HG02678 (cell line): ENCODE results near the gene FAM168B.
"Not testable (repeated sequence)": the region's sequence is repeated elsewhere in the genome, so short reads cannot be mapped to it uniquely, and the experiment has no call there.

Source experiments
- ATAC-seq: cut with Tn5 transposase; IDR thresholded peaks from one replicate; pipeline ENCODE4 v1.9.1; 2021; ENCODE audit warnings: mild to moderate bottlenecking, moderate library complexity; ENCODE audit not compliant: unreplicated experiment

The FAM168B gene

DNA sequence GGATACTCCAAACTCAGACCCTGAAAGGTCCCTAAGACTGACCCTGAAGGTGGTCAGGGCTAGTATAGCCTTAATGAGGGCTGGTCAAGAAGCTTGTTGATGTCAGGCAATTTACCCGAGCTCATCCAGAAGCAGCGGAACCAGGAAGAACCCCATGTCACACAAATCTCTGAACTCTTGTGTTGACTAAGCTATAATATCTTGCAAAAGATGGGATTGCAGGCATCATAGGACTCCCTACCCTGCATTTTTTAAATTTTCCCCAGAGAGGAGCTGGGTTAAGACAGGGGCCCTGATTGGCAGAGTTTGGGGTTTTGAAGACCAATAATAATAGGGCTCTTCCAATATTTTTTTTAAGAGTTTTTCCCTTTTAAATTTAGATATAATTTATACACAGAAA, 9.9 kb upstream of the FAM168B start:
- ATAC-seq: no peak

DNA sequence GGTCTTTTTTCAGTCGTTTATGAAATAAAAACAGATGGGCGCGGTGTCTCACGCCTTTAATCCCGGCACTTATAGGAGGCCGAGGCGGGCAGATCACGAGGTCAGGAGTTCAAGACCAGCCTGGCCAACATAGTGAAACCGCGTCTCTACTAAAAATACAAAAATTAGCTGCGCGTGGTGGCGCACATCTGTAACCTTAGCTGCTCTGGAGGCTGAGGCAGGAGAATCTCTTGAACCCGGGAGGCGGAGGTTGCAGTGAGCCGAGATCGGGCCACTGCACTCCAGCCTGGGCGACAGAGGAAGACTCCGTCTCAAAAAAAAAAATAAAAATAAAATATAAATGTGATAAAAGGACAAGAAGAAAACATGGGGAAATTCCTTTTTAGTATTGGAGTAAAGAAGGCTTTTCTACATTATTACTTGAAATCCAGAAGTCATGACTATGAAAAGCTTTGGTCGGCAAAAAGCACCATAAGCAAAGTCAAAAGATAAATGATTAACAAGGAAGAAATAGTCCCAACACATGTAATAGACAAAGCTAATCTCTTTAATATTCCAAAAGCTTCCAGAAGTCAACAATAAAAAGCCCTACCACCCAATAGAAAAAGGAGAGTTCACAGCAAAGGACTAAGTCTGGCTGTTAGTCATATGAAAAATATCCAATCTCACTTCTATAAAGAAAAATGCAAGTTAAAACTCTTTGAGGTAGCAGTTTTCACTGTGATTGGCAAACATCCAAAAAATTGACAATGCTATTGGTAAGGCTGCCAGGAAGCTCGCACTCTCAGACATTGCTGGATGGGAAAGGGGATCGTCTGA, 1.4 kb upstream of the FAM168B start:
- ATAC-seq: no peak

DNA sequence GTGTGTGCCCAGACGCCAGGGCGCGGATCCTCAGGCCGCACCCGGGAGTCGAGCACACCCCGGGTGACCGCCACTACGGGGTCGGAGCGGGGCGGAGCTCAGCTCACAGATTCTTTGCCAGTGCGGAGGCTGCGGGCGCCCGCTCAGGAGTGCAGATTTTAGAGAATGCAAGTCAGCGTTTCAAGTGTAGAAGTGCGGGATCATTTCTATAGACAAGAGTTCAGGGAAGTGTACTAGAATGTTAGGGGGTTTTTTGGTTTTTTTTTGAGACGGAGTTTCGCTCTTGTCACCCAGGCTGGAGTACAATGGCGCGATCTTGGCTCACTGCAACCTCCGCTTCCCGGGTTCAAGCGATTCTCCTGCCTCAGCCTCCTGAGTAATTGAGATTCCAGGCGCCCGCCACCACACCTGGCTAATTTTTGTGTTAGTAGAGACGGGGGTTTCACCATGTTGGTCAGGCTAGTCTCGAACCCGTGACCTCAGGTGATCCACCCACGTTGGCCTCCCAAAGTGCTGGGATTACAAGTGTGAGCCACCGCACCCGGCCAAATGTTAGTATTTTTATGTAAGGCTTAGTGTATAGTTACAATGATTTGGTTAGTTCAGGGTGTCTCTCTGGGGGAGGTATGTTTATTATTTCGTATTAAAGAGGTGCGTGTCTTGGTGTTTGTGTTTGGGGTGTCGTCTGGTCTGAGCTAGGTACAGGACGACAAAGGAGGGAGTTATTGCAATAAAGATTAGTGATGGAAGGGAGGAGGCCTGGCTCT, 619 bp upstream of the FAM168B start:
- ATAC-seq: peak; percentile 73

DNA sequence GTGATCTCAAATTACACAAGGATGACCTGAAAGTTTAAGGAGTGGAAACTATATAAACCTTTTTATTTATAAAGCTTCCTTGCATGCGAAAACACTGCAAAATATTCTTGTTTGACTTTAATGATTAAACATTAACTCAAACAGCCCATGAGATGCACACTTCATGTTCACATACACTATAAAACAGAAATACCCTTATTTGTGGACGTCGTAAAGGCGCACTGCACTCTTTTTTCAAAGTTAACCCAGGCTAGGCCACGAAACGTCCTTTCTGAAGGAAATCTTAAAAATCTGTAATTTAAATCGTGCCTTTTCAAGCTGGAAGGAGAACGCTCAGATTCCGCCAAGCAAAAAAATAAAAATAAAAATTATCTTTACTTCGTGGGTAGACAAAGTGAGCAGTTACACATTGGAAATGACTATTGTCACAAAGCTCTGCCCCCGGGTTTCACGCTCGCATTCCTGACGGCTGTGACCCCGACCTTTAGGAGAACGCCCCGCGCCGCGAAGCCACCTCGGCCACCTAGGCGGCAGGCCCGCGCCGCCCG, 728 bp downstream of the FAM168B start:
- no peak for ATAC-seq

DNA sequence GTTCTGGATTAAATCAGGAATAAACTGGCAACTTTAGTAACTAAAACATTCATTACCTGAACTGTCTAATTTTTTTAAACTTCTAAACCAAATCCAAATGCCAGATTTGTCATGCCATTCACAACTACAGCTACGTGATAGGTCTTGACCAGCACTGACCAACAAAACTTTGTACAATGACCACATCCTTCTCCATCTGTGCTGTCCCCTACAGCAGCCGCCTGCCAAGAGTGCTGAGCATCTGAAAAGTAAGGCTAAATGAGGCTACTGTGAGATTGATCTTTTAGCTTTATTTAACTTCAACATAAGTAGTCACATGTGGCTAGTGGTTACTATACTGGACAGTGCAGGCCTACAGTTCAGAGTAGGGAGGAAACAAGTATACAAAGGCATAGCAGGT, 7.6 kb downstream of the FAM168B start:
- no peak for ATAC-seq

DNA sequence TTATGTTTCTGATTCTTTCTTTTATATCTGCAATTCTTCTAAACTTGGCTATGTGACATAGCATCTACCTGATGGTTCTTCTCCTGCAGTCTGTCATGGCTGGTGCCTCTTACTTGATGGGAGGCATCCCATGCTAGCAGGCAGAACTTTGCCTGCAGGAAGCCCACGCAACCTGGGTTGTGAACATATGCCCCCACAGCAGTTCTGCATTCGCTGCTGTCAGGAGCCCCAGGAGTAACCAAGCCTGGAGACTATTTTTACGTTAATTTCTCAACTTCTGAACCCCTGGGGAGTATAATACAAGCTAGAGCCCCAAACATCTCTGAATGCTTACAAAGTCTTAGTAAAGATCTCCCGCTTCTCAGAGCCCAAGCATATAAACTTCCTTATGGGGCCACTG, 12.1 kb downstream of the FAM168B start:
- ATAC-seq: no peak

DNA sequence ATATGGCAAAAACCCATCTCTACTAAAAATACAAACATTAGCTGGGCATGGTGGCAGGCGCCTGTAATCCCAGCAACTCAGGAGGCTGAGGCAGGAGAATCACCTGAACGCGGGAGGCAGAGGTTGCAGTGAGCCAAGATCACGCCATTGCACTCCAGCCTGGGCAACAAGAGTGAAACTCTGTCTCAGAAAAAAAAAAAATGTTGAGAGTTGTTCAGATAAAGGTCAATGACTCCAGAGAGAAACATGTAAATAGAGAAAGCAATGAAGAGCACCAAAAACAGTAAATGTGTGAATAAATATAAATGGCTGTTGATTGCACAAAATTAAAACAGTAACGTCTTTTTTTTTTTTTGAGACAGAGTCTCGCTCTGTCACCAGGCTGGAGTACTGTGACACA, 13.3 kb downstream of the FAM168B start:
- ATAC-seq: not testable (repeated sequence)

DNA sequence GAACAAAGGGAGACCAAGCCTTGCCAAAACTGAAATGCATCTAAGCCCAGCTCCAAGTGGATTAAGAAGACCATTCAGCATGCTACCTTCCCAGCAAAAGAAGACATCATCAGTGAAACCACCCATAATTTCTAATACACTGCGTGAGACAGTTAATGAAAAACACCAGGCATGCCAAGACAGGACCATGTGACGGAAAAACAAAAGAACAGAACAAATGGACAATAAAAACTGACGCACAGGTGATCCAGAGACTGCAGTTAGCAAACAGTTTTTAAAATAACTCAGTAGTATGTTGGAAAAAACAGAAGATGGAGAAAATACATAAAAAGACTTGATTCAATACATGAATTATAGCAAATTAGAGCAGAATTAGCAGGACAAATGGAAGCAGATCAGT, 15.3 kb downstream of the FAM168B start:
- ATAC-seq: no peak

DNA sequence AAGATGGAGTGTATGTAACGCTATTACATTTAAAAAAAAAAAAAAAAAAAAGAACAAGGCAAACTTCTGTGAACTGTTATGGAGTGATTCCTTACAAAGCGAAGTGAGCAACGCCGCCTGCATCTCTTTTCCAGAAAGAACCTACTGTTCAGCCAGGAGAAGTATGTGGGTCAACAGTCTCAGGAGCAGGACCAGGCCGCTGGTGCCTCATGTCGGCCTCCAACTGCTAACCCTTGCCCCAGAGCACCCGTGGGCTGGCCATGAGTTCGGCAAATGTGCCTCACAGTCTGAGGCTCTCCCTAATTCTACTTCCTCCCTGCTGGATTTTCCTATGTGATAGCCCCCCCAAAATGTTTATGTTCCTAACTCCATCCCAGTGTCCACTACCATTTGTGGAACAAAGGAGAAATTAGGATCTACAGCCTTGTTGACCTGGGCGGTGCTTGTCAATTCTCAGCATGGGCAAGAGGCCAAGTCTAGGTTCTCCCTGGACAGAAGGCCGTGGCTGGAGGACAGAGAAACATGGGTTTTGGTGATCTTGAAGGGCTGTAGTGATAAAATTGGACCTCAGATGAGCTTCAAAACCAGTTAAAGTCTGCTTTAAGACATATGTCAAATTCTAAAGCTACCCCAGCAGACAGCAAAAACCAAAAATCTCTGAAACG, 15.9 kb downstream of the FAM168B start:
- ATAC-seq: no peak

DNA sequence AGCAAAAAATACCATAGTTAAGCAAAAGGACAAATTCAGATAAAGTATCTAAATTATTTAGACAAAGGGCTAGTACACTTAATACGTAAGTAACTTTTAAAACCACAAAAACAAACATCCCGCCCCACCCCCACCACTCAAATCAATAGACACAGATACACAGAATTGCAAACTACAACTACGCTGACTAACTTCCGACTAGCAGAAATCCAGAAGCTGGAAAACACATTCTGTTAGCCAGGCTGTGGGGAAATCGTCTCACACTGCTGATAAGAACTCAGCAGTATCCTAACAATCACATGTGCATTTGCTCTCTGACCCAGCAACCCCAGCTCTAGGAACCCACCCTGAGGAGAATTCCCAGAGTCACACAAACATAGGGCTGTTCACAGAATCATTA, 16.6 kb downstream of the FAM168B start:
- ATAC-seq: no peak

DNA sequence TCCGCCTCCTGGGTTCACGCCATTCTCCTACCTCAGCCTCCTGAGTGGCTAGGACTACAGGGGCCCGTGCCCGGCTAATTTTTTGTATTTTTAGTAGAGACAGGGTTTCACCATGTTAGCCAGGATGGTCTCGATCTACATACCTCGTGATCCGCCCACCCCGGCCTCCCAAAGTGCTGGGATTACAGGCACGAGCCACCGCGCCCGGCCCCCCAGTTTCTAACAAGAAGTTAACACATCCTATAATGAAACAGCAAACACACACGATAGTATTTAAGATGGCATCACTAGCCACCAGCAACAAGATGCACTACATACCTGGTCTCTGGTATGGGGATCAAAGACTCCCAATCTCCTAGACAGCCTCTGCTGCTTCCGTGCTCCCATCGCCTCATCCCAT, 17.7 kb downstream of the FAM168B start:
- not testable (repeated sequence) for ATAC-seq

DNA sequence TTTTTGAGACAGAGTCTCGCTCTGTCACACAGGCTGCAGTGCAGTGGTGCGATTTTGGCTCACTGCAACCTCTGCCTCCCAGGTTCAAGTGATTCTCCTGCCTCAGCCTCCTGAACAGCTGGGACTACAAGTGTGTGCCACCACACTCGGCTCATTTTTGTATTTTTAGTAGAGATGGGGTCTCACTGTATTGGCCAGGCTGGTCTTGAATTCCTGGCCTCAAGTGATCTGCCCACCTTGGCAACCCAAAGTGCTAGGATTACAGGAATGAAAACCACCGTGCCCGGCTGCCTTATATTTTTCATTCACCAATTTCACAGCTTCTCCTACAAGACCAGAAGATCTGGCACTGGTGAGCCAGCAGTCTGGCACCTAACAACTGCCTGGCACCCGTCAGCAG, 25.1 kb downstream of the FAM168B start:
- ATAC-seq: not testable (repeated sequence)

DNA sequence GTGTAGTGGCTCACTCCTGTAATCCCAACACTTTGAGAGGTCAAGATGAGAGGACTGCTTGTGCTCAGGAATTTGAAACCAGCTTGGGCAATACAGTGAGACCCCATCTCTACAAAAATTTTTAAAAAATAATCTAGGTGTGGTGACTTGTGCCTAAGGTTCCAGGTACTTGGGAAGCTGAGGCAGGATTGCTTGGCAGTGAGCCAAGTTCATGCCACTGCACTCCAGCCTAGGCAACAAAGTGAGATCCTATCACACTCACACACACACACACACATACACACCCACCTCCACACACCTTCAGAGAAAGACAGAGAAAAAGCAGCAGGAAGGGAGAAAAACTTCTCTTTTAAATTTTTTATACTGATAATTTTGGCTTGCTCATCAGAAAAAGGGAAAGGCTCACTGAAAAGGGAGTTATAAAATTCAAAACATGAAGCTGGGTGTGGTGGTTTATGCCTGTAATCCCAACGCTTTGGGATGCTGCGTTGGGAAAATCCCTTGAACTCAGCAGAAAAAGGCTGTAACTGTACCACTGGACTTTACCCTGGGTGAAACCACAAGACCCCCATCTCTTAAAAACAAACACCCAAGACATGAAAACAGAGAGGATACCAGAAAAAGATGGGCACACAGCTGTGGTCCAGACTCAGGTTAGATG, 25.7 kb downstream of the FAM168B start:
- no peak for ATAC-seq

DNA sequence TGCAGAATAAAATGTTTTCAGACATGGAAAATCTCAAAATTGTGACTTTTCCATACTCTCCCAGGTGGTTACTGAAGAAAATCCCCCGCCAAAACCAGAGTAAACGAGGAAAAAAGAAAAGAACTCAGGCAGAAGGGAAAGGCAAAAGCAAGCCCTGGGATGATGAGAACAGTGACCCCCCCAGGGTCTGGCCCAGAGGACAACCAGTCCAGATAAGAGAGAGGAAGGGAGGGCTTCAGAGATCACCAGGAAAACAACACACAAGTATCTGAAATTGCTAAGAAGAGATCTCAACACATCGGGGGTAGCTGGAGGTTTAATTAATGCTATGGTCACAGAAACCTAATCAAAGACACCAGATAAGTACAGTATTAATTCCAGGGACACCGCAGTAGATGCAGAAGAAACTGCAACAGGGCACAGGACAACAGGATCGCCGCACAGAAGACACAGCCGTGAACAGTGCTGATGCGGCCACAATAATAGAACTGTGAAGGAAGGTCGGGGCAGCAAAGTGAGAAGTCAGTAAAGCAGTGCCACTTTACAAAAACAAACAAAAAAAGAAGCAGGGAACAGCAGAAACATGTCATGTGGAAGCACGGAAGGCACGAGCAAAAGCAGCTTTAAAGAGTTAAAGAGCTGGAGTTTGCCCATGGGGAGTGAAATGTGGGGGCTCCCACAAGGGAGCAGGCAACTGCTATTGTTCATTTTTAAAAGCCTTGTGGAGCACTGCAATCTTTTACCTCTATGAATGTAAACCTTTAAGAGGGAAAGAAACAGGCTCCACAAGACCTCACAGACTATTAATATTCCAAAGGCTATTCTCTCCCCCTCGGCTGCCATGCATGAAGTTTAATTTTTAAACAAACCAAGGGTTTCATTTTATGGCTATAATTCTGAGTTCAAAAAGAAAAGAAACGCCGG, 28.4 kb downstream of the FAM168B start:
- no peak for ATAC-seq

DNA sequence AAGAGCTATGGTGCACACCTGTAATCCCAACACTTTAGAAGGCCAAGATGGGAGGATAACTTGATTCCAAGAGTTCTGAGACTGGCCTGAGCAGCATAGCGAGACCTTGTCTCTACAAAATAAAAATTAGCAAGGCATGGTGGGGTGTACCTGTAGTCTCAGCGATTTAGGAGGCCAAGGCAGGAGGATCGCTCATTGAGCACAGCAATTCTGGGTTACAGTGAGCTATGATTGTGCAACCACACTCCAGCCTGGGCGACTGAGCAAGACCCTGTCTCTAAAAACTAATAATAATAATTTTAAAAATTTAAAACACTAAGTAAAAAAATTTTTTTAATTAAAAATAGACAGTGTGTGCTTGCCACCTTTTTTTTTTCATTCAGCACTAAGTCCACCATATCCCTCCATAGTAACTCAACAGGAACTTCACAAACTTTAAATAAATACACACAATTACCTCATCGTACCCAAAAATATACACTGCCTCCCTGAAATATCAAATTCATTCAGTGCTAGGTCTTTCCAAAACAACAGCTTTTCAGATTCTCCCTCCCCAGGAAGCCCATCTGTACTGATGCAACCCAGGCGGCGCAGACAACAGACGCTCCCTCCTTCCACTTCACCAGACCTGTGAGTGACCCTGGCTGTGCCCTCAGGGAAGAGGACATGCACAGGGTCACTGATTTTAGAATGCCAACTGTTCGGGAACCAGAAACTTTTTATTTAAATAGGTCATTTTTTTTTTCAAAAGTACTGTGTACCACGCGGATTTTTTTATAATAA, 29.6 kb downstream of the FAM168B start:
- ATAC-seq: no peak

DNA sequence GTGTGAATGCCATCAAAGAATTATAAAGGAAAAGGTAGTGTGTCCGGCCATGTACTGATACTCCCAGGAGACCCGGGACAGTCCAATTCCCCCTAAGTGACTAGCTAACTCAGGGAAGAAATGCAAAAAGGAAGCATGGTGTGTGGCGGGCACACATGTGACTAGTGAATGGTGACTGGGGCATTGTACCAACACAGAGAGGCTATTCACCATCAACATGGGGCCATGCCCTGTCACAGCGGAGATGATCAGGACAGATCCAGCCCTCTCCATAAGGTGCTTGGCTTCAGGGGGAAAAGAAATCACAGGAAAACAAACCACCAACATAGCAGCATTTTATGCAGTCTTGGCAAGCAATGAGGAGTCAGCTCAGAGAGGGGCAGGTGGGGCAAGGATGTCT, 34.3 kb downstream of the FAM168B start:
- no peak for ATAC-seq

DNA sequence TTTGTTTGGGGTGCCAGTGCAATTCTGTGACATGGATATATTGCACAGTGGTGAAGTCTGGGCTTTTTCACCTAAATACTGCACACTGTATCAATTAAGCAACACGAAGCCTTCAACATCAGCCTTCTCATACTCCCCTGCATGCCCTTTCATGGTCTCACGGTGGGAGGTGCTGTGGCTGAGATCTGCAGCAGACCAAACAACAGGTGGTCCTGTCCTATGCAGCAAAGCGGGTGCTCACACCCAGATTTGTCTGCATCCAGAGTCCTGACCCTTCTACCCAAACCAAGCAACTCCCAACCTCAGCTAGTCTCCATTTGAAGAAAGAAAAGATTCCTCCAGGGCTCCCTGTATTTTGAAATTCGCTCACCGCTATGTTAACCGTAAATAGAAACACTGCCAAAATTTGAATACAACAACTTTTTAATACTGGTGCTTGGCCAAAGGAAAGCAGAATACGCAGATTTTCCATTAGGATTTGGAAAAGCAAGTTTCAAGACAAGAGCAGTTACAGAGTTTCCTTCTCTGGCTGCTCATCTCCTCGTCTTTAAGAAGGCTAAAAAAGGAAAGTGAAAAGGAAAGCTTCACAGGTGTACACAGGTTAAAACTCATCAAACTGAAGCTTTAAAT, 34.9 kb downstream of the FAM168B start:
- ATAC-seq: no peak

DNA sequence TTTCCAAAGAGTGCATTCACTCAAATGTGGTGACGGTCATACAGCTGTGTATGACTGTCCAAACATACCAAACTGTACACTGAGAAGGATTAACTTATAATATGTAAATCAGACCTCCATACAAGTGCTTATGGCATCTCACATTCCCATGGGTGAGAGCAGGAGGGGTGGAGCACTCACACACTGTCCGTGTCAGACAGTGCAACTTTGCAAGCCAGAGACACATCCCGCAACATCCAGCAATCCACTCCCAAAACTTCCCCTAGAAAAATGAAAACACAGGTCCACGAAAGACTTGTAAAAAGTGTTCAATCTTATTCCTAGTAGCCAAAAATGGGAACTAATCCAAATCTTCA, 36.4 kb downstream of the FAM168B start:
- ATAC-seq: no peak
